ENCODE data around the gene GMDS.

Gene GMDS

DNA sequence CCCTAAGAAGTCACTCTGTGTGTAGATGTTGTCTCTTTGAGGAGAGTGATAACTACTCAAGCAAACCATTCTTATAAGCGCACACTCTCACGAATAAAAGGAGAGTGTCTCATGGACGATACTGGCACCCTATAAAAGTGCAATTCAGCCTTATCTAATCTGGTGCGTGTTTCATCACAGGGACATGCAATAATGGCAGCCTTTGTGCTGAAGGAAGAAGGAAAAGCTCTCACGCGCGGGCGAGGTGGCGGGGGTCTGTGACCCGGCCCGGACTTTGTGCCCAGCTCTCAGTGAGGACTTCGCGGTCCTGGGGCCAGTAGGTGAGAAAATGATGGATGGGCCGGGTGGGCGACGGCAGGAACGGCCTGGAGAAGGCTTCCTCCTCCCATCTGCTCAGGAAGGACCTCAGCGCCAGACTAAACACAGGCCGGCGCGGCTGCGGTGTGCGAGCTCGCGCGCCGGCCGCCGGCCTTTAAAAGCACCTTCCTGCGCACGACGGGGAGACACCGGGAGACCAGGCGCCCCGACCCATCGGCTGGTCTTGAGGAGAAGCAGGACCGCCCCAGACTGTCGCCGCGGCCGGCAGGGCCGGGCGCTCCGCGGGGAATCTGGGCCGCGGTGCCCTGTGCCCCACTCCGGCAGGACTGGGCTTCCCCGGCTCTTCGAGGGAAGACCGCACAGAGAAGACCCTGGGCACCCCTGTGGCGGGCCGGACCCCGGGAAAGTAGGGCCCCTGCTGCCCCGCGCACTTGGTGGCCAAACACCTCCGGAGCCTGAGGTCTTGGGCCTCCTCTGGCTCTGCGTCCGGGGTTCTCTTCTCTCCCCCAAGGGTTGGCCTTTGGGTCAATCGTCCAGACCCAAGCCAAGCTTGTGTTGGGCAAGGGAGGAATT, 644.0 kb downstream of the GMDS start:
- no peak for DNase-seq (ENCODE audit: low read depth)

DNA sequence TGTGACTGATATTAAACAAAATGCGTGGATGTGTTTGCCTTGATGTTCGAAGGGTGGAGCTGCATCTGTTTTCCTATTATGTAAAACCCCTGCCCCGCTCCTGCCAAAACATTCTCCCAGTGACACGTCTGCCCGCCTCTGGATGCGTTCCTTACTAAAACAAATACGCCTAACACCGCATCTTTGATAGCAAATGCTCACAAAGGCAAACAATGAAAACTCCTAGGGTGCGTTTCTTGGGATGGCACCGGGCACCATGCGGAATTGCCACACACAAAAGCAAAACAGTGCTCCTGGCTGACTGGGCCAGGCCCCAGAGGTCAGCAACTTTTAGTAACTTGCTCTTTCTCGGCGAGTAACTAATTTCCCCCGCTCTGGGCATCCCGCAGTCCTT, 644.6 kb downstream of the GMDS start:
- DNase-seq (ENCODE audit: low read depth): no peak

DNA sequence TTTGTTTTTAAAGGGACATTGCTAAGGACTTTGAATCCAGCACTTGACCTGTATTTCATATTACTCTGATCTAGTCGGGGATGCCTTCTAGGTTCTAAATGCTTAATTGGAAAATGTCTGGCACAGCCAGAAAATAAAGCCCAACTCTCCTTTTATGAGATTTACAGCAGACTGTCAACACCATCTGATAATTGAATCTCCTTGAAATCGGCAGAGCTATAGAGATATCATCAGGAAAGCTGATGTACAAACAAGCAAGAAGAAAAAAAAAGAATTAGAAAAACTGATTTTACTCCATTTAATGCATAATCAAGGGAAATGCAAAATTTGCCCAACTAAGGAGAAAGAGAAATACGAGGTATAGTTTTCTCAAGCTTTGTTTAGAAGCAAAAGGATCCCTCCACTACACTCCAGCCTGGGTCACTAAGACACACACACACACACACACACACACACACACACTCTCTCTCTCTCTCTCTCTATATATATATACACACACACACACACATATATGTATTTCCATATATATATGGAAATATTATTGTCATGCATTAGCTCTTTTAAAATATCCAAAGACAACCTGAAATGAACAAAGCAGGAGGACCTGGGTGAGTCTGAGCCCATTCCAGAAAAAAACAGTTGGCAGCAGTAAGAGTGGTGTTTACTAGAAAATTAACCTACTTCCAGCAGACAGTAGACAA, 645.2 kb downstream of the GMDS start:
- DNase-seq (ENCODE audit: low read depth): no peak

DNA sequence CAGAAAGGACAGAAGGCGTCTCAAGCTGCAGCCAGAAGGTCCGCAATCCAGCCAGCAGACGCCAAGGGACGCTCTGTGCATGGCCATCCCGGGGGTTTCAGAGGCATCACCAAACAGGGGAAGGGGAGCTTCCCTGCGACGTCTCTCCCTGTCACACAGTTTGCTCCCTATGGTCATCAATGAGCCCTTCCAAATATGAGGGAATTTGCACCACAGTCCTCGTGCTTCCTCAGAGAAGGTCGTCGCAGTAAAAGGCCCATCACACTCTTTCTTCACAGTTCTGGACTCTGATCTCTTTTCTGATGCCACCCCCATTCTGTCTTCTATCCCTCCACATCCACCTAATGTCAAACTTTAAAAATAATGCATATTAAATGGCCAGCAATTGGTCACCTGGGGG, 645.9 kb downstream of the GMDS start:
- no peak for DNase-seq (ENCODE audit: low read depth)

DNA sequence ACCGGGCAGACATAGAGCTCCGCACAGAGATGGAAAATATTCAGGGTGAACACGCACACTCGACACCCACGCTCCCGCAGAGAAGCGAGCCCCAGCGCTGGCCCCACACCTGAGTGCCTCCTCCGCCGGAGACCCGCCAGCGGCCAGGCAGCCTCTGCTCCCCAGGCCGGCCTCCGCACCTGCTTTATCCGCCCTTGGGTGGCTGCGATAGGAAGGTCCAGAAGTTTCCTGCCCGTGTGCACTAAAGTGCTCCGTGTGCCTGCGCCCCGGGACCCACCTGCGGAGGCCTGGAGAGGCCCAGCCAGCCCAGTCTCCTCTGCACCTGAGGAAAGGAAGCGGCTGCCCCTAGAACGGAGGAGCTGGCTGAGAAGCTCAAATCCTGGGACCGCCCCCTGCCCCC, 646.5 kb downstream of the GMDS start:
- DNase-seq (ENCODE audit: low read depth): no peak

DNA sequence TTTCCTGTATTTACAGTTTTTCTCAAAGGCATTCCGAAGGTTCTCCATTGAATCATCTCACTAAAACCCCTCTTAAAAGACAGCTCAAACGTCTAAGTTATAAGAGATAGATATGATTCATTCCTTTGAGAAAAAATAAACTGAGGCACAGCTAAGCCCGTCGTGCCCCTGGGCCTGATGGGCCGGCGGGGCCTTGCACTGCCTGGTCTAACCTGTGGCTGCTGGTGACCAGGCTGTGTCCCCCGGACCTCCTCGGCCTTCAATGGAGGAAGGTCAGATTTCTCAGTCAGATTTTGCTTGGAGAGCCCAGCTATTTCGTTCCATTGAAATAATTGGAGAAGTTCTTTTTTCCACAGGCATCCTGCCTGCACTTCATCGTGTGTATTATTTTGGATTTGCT, 647.0 kb downstream of the GMDS start:
- no peak for DNase-seq (ENCODE audit: low read depth)

DNA sequence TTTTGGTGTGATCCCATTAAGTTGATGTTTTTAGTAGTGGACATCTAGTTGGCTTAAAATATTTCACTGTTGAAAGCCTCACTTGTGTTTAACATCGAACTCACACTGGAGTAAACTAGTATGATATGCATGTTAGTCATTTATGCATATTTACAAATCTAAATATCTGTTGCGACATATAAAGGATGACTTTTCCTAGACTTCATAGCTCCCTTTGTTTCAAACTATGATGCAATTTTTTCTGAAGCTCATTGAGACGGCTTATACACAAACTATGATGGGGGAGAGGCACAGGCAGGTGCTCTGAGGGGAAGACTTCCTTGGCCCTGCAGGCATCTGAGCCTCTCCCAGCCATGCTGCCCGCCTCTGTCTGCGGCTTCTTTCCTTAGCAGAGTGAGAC, 647.5 kb downstream of the GMDS start:
- no peak for DNase-seq (ENCODE audit: low read depth)

DNA sequence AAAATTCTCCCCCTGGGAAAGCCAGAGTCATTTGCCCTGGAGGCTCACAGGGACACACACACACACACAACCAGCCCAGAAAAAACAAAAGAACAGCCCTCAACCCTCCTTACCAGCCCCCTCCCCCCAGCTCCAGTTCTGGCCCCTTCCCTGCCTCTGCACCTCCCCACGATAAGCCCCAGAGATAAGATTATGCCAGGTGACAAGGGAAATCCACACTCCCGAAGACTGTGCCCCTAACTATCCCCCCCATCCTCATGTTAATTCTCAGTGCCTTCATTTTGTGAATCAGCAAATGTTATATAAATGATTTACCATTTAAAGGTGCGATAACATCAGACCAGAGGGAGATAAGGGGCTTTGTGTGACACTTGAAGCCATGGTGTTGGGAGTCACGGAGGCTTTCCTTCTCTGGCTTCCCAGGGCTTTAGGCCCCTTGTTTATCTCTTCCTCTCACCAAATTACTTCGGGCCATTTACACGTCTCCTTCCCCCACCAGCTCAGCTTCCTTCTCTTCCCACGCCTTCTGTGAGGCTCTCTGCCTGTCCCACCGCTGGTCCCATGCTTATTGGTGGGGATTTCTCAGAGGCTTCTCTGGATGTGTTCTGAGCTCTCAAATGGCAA, 648.2 kb downstream of the GMDS start:
- DNase-seq (ENCODE audit: low read depth): no peak

DNA sequence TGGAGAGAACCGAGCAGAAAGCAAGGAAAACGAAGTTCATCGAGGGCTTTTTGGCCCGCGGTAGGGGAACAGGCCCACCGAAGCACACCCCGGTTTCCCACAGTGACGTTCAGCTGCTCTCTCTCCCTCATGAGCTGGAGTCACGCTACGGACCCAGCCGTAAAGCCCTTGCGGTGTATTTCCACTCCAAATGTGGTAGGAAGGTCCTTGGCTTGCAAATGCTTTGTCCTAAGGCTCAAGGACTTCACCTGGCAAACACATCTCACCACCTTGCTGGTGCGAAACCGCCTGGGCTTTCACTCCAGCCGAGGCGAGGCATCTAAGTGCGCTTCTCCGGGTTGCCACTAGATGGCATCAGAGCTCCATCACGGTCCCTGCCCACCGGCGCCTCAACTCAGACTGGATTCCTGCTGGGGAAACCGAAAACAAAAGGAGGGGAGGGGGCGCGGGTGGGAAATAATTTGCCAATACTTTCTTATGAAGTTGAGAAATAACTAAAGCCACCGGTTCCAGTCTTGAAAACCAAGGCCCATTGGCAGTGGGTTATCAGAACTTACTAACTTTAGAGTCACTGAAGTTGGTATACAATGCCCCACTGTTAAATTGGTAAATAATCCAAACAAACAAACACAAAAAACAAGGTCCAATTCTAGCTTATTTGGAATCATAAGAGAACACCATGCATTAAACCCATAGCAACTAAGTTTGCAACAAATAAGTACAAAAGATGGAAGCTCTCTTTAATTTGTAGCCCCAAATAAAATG, 649.1 kb downstream of the GMDS start:
- no peak for DNase-seq (ENCODE audit: low read depth)

DNA sequence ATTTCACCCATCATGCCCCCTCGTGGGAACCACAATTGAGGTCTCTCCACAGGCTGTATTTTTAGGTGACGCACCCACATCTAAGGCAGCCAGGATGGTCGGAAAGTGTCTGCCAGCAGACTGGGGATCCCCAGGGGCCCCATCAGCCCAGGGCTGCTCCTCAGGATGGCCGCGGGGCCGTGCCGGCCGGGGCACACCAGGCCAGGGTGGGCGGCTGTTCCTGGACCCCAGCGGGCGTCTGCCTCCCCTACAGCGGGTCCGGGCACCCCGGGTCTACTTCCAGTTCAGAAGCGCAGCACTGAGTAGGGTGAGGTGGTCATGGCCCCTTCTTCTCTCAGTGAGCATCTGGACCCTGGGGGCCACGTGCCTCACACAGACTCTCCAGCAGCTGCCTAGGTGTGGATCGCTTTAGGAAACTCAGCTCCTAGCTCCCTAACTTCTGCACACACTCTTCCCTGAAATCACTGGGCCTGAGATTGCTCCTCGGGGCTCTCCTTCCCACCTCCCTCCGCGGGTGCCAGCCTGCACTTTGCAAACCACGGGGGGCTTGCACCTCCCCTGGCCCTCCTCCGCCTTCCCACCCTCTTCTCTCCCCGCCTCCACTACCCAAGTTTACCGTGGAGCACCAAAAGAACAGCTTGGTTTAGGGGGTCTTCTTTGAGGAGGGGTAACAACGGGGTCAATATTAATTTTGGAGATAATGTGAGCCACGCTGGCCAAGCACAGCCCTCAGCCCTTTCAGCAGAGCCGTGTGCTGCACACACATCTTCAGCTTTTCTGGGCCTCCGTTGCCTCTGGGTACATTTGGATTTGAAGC, 649.9 kb downstream of the GMDS start:
- DNase-seq (ENCODE audit: low read depth): no peak

DNA sequence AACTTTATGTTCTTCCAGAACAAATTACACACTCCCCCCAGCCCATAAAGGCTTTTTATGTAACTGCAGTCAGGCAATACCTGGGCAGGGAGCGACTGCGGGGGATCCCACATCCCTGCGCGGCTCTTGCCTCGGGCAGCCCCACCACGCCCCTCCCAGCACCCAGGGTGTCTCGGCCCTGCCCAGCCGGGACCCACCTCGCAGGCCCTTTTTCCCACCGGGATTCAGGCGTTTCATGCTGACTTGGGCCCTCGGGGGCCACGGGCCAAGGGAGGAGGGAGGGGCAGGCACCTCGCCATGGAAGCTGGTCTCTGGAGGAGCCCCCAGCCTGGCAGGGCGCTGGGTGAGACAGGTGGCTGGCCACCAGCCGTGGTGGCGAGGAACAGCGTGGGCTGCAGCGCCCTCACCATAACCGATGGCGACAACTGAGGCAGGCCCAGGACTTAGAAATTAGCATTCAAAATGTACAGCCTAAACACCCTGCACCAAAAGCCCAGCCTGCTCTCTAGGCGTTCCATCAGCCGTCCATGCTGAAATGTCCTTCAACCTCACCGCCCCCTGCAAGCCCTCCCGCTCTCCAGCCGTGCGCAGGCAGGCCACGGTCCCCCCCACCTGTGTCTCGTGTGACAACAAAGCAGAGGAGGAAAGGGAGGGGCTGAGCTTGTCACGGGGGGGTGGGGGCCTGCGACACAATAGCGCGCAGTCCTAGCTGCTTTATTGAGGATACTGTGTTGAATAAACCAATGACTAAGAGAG, 650.8 kb downstream of the GMDS start:
- no peak for DNase-seq (ENCODE audit: low read depth)

DNA sequence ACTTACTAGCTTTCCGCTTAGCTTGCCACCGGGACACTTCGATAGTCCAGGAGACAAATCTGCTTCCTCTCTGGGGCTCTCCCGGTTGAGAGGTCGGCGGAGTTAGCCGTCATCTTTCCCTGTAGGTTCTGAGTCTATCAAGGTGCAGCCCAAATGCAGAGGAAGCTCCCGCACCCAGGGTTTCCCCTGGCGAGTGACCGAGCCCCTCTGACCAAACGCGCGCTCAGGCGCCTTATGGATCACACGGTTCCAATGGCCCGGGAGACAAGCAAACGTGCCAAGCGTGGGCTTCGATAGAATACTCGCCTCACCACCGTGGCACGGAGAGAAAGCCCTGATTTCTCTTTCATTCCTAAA, 651.5 kb downstream of the GMDS start:
- no peak for DNase-seq (ENCODE audit: low read depth)

DNA sequence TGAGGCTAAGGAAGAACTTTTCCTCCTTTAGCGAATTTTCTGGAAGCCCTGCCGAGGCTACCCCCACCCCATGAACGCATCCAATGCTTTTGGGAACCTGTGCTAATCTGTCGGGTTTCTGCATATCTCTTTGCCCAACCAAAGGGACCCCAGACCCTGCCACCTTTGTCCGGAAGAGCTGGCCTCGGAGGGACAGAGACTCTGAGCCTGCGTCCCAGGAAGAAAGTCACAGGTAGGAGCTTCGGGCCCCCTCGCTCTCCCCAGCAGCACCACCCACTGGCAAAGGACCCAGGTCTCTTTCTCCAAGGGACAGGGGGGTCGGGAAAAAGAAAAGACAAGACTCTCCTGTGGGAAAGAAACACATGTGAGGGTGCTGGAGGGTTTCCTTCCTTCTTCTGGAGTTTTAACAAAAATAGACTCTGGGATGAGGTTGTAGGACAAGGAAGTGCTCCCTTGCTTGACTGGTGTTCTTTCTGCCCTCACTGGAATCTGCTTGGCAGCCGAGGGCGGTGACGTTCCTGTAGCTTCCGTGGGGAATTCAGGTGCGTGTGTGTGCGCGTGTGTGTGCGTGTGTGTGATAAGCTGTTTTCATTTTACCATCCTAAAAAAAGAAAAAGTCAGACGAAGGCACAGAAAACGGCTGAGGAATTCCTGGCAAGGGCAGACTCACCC, 652.0 kb downstream of the GMDS start:
- no peak for DNase-seq (ENCODE audit: low read depth)

DNA sequence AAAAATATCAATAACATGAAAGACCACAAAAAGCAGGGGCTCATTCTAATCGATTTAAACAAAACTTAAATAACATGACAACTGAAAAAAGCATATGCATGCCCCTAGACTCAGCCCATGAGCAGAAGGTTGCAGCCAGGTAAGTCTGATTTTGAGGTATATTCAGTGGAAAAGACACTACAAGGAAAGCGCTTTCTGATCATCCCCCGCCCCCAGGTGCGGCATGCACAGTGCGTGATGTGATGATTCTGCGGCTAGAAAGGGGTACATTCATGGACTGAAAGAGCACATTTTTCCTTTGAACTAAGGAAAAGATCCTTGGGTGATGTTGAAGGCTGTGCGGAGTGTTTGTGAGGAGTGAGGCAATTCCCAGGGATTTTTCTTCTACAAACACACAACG, 652.6 kb downstream of the GMDS start:
- DNase-seq (ENCODE audit: low read depth): no peak

DNA sequence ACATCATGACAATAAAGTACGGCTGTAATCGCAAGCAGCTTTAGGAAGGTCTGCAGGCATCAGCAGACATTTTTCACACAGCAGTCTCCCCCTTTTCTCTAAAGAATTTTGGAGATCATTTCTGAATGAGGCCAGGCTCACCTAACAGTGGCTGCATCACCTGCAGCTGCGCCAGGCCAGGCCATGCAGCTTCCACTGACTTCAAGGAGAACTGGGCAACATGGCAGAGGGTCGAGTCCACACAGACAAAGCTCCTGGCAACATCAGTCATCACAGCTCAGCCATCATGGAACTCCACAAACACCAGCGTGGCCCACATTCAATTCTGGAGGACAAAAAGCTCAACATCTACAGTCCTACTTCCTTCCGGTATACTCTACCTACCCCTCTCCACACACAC, 653.5 kb downstream of the GMDS start:
- DNase-seq (ENCODE audit: low read depth): no peak

DNA sequence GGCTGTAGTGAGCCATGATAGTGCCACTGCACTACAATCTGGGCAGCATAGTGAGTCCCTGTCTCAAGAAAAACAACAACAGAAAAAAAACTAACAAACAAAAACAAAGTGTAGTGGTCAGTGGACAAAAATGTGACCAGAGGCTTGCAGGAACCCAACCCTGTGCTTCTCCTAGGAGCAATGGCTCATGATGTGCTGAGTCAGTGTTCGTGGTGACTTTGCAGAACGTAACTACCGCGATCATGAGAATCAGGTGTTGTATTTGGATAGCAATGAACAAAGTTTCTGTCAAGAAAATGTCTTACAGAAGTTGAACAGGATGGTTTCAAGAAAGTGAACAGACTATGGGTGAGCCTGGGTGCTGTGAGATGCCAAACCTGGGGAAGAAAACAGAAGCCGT, 654.2 kb downstream of the GMDS start:
- no peak for DNase-seq (ENCODE audit: low read depth)

DNA sequence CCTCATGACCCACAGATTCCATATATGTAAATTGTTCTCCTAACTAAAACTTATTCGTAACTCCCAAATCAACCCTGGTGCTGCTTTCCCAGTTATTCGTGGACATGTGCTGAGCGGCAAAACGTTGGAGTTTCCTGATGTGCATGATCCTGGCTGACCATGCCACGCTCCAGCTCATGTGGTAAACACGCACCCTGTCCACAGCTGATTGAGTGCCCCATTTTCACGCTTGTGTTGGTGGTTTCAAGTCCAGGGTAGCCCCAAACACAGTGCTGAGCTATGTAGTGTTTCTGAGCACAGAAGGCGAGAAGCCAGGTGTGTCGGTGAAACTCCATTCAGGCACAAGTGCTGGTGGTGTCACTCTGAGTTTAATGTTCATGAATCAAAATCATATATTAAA, 654.8 kb downstream of the GMDS start:
- DNase-seq (ENCODE audit: low read depth): no peak

DNA sequence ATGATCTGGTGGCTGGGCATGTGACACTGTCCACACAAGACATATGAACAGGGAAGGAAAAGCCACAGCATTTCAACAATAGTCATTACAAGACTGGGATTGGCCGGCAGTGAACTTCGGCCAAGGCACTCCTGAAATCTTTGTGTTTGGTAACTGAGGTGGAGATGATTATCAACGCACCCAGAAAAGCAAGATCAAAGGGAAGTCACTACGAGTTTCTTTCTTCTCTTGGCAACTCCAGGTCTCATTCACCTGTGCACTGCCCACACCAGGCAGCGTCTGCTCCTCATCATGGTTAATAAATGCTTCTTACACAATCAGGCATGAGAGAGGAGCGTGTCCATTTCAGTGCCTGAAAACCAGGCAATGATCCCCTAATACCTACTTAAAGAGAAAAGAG, 656.2 kb downstream of the GMDS start:
- no peak for DNase-seq (ENCODE audit: low read depth)

DNA sequence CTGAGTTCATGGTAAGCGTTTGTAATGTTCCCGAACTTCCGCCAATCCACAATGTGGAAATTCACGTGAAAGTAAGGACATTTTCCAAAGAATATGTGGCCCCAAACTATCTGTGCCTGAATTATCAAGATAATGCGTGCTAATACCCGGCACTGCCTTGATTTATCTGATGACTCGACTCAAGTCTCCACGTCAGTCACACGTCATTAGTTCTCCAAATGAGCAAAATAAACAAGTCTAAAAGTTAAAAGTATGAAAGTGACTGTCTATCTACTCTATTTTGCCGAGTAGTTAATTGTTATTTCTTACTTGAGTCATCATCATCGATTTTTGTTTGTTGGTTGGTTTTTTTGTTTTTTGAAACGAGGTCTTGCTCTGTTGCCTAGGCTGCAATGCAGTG, 657.4 kb downstream of the GMDS start:
- DNase-seq (ENCODE audit: low read depth): no peak

DNA sequence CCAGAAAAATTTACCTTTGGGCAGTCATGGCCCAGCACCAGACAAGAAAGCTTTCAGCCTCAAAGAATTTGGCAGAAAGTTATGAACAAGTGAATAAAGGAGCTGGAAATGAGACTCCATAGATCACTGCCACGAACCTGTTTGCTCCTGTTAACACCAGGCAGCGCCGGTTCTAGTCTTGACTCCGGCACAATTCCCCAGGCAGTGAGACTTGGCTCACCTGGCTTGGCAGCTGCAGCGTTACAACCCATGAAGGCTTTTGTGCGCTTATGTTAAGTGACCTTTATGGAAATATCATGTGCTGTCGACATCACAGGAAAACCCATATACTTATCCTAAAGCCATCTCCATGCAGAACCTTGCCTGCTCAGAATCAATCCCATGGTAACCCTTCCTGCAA, 657.9 kb downstream of the GMDS start:
- no peak for DNase-seq (ENCODE audit: low read depth)

Measured in stimulated activated CD8-positive, alpha-beta memory T cell treated with anti-CD3 and anti-CD28 coated beads, Interleukin-4, amount 100 ng/mL, for 24 hours (primary cell).